H9 (cell line): ENCODE results near the gene RPS19. TPM values are rescaled to one million over a fixed set of nuclear protein-coding genes. Genes with fewer than 3 reads are reported as not detected.

Source experiments
- DNase-seq: peaks from one replicate; pipeline ENCODE4 v3.0.0-alpha.2; 2017
- H2AFZ ChIP-seq: one replicate; pipeline ENCODE4 v1.6.1; 2013; ENCODE audit warnings: mild to moderate bottlenecking, low read length, control low read depth, moderate library complexity
- H2AK5ac ChIP-seq: 2 replicates; pipeline ENCODE4 v1.6.1; 2013; ENCODE audit warnings: low read length, control low read depth, mixed read lengths; ENCODE audit not compliant: insufficient read length
- H2BK120ac ChIP-seq: one replicate; pipeline ENCODE4 v1.6.1; 2013; ENCODE audit warnings: low read depth, mild to moderate bottlenecking, low read length, control low read depth, inconsistent platforms; ENCODE audit not compliant: poor library complexity, severe bottlenecking
- H2BK12ac ChIP-seq: 2 replicates; pipeline ENCODE4 v1.6.1; 2013; ENCODE audit warnings: low read length, control low read depth, mixed read lengths, low read depth; ENCODE audit not compliant: insufficient read length
- H2BK15ac ChIP-seq: 2 replicates; pipeline ENCODE4 v1.6.1; 2013; ENCODE audit warnings: low read depth, low read length, control low read depth
- H2BK20ac ChIP-seq: one replicate; pipeline ENCODE4 v1.6.1; 2013; ENCODE audit warnings: low read depth, mild to moderate bottlenecking, low read length, control low read depth, inconsistent platforms; ENCODE audit not compliant: poor library complexity, severe bottlenecking
- H2BK5ac ChIP-seq: 2 replicates; pipeline ENCODE4 v1.6.1; 2013; ENCODE audit warnings: low read length, control low read depth, mixed read lengths; ENCODE audit not compliant: insufficient read length
- H3K14ac ChIP-seq: 2 replicates; pipeline ENCODE4 v1.6.1; 2013; ENCODE audit warnings: low read length, control low read depth; ENCODE audit not compliant: insufficient read depth
- H3K18ac ChIP-seq: 2 replicates; pipeline ENCODE4 v1.6.1; 2013; ENCODE audit warnings: low read depth, mild to moderate bottlenecking, mixed read lengths, low read length, control low read depth; ENCODE audit not compliant: insufficient read length
- H3K23ac ChIP-seq: 2 replicates; pipeline ENCODE4 v1.6.1; 2013; ENCODE audit warnings: low read length, control low read depth, mixed read lengths, low read depth; ENCODE audit not compliant: insufficient read length
- H3K23me2 ChIP-seq: 2 replicates; pipeline ENCODE4 v1.6.1; 2013; ENCODE audit warnings: low read depth, mild to moderate bottlenecking, mixed read lengths, low read length, control low read depth; ENCODE audit not compliant: insufficient read length, poor library complexity, severe bottlenecking
- H3K27ac ChIP-seq: 2 replicates; pipeline ENCODE4 v1.5.1; 2013; ENCODE audit warnings: low read length, control low read depth, mixed read lengths, low read depth; ENCODE audit not compliant: insufficient read length
- H3K27me3 ChIP-seq: 2 replicates; pipeline ENCODE4 v1.6.1; 2013; ENCODE audit warnings: low read length, control low read depth, inconsistent platforms; ENCODE audit not compliant: insufficient read depth
- H3K4ac ChIP-seq: 2 replicates; pipeline ENCODE4 v1.6.1; 2013; ENCODE audit warnings: low read depth, mild to moderate bottlenecking, control low read depth, inconsistent platforms, low read length, moderate library complexity
- H3K4me1 ChIP-seq: 2 replicates; pipeline ENCODE4 v1.6.1; 2013; ENCODE audit warnings: low read length, control low read depth, inconsistent platforms; ENCODE audit not compliant: insufficient read depth
- H3K4me2 ChIP-seq: 2 replicates; pipeline ENCODE4 v1.6.1; 2013; ENCODE audit warnings: low read length, control low read depth, mixed read lengths; ENCODE audit not compliant: insufficient read length, insufficient read depth
- H3K56ac ChIP-seq: 2 replicates; pipeline ENCODE4 v1.6.1; 2013; ENCODE audit warnings: low read depth, mild to moderate bottlenecking, mixed read lengths, low read length, control low read depth; ENCODE audit not compliant: insufficient read length
- H3K79me1 ChIP-seq: 2 replicates; pipeline ENCODE4 v1.6.1; 2013; ENCODE audit warnings: low read depth, mild to moderate bottlenecking, moderate library complexity, low read length, control low read depth, inconsistent platforms; ENCODE audit not compliant: insufficient read depth, poor library complexity, severe bottlenecking
- H3K79me2 ChIP-seq: 2 replicates; pipeline ENCODE4 v1.6.1; 2013; ENCODE audit warnings: low read length, control low read depth, inconsistent platforms; ENCODE audit not compliant: insufficient read depth
- H3K9ac ChIP-seq: 2 replicates; pipeline ENCODE4 v1.6.1; 2013; ENCODE audit warnings: low read length, control low read depth, mixed read lengths; ENCODE audit not compliant: insufficient read length; ENCODE audit errors: extremely low read depth
- H3K9me3 ChIP-seq: one replicate; pipeline ENCODE4 v1.6.1; 2013; ENCODE audit warnings: low read depth, low read length, inconsistent platforms; ENCODE audit not compliant: control insufficient read depth
- H3T11ph ChIP-seq: one replicate; pipeline ENCODE4 v1.6.1; 2013; ENCODE audit warnings: mild to moderate bottlenecking, low read length, control low read depth, inconsistent platforms
- H4K20me1 ChIP-seq: one replicate; pipeline ENCODE4 v1.6.1; 2013; ENCODE audit not compliant: control insufficient read depth, insufficient read length, insufficient read depth
- H4K5ac ChIP-seq: 2 replicates; pipeline ENCODE4 v1.6.1; 2013; ENCODE audit warnings: low read depth, mild to moderate bottlenecking, mixed read lengths, low read length, control low read depth; ENCODE audit not compliant: insufficient read length
- H4K8ac ChIP-seq: replicated peaks from 2 replicates; pipeline ENCODE4 v1.6.1; 2013; ENCODE audit warnings: low read length, control low read depth, mixed read lengths, low read depth; ENCODE audit not compliant: insufficient read length
- H4K91ac ChIP-seq: 2 replicates; pipeline ENCODE4 v1.6.1; 2013; ENCODE audit warnings: low read depth, mild to moderate bottlenecking, moderate library complexity, mixed read lengths, low read length, control low read depth; ENCODE audit not compliant: insufficient read length
- H3K27ac Mint-ChIP-seq, 3 experiments: 2 replicates in 2 of 3; 3 replicates in 1 of 3; pipeline ENCODE4 v1.8.0; 2020 to 2021; ENCODE audit warnings: mixed read lengths in 3 of 3, mild to moderate bottlenecking in 1 of 3, moderate library complexity in 1 of 3
- H3K27me3 Mint-ChIP-seq: 2 replicates; pipeline ENCODE4 v1.8.0; 2021; ENCODE audit warnings: low read depth, mild to moderate bottlenecking, moderate library complexity, mixed read lengths
- H3K36me3 Mint-ChIP-seq, 3 experiments: 2 replicates in 2 of 3; 3 replicates in 1 of 3; pipeline ENCODE4 v1.8.0; 2020 to 2021; ENCODE audit warnings: low read depth in 3 of 3, mixed read lengths in 3 of 3; ENCODE audit not compliant: insufficient read depth in 1 of 3
- H3K4me1 Mint-ChIP-seq, 2 experiments: 2 replicates each; pipeline ENCODE4 v1.8.0; 2020; ENCODE audit warnings: mixed read lengths in 2 of 2
- H3K4me3 Mint-ChIP-seq, 2 experiments: 2 replicates in 1 of 2; 3 replicates in 1 of 2; pipeline ENCODE4 v1.8.0; 2020 to 2021; ENCODE audit warnings: mild to moderate bottlenecking in 2 of 2, mixed read lengths in 2 of 2, moderate library complexity in 1 of 2
- H3K9me3 Mint-ChIP-seq, 2 experiments: 2 replicates in 1 of 2; 3 replicates in 1 of 2; pipeline ENCODE4 v1.8.0; 2020; ENCODE audit warnings: mild to moderate bottlenecking in 2 of 2, mixed read lengths in 2 of 2, moderate library complexity in 1 of 2
- CTCF ChIP-seq: fragments of 200-600 bp; sonication (generic); conservative IDR thresholded peaks from 3 replicates; pipeline ENCODE4 v1.8.0; 2021; ENCODE audit warnings: antibody characterized with exemption, mild to moderate bottlenecking
- WGBS: extraction: QIAGEN DNeasy Blood & Tissue Kit; methylation state at CpG from one replicate; pipeline ENCODE4 v1.1.7; 2013; ENCODE audit warnings: missing lambda C conversion rate, low lambda C conversion rate, mixed read lengths; ENCODE audit not compliant: insufficient read length; ENCODE audit errors: extremely low coverage; 5-methylcytosine and 5-hydroxymethylcytosine counted together
- total RNA-seq: library from RNA; stranded (reverse); gene quantifications from 2 replicates; pipeline ENCODE4 v1.2.1, GENCODE V29; 2021

Gene RPS19
- total RNA-seq, 1 experiment from 2014 or later, result 3,024 TPM

- Histone ChIP-seq H3K14ac (no peak overlapping the region), H4K91ac (no peak overlapping the region), H2AFZ (no peak overlapping the region), H3K23me2 (peaks cover 9% of the 10 kb centered on the region), H3K79me2 (peaks cover 29% of the 10 kb centered on the region), H2BK120ac (no peak overlapping the region), H3K9me3 (no peaks in the 10 kb centered on the region), H3K27me3 (no peaks in the 10 kb centered on the region), H4K5ac (no peak overlapping the region), H2AK5ac (no peak overlapping the region), H3K4ac (no peak overlapping the region), H3T11ph (no peak overlapping the region), H3K56ac (no peak overlapping the region), H3K27ac (no peak overlapping the region), H3K4me1 (no peaks in the 10 kb centered on the region; the same call in 1 of the 2 replicates), H3K23ac (no peak overlapping the region), H3K4me2 (peak overlapping the region; percentile 90), H2BK5ac (no peak overlapping the region), H3K79me1 (peaks cover 20% of the 10 kb centered on the region), H2BK15ac (no peak overlapping the region), H3K9ac (peak overlapping the region; percentile 56), H4K8ac (no peak overlapping the region), H3K18ac (no peak overlapping the region), H2BK20ac (no peak overlapping the region), H2BK12ac (no peak overlapping the region), H4K20me1 (no peaks in the 10 kb centered on the region)
- Mint-ChIP-seq H3K4me1 (peaks cover 36 to 46% of the 10 kb centered on the region in 2 experiments), H3K36me3 (peaks cover 50 to 69% (median 58%) of the 10 kb centered on the region in 3 experiments), H3K27me3 (peaks cover under 1% of the 10 kb centered on the region), H3K27ac (peak overlapping the region in 2 of 3 experiments; percentile 83 to 94; a peak in 5 of 7 replicates), H3K9me3 (no peaks in the 10 kb centered on the region; a peak in 1 of 5 replicates), H3K4me3 (peak overlapping the region; percentile 84 to 96)
- no CpG with 5 or more reads among the region's 2 CpGs for WGBS
- TF ChIP-seq CTCF, result no peak
- DNase-seq, result no peak
Observed at GRCh38 chr19:41862445-41862986, 2.5 kb downstream of the RPS19 start.
